Fibroblast of lung (primary cell): ENCODE results near the gene A1BG. TPM values are rescaled to one million over a fixed set of nuclear protein-coding genes. Genes with fewer than 3 reads are reported as not detected.

Source experiments
- DNase-seq, 2 donors: peaks; one replicate each; pipeline versions ENCODE4 v3.0.0 to v3.0.0-alpha.2; 2010; ENCODE audit warnings: low read depth in 2 of 2
- H2AFZ ChIP-seq: 2 replicates; pipeline ENCODE4 v1.5.1; 2012; ENCODE audit warnings: low read length, control low read depth, inconsistent platforms
- H3K27ac ChIP-seq: 2 replicates; pipeline ENCODE4 v1.5.1; 2011; ENCODE audit warnings: low read length, control low read depth; ENCODE audit not compliant: insufficient read depth
- H3K27me3 ChIP-seq: 2 replicates; pipeline ENCODE4 v1.5.1; 2011; ENCODE audit warnings: mild to moderate bottlenecking, low read length; ENCODE audit not compliant: control insufficient read depth, insufficient read depth
- H3K36me3 ChIP-seq: 2 replicates; pipeline ENCODE4 v1.5.1; 2011; ENCODE audit warnings: low read length; ENCODE audit not compliant: control insufficient read depth, insufficient read depth
- H3K4me1 ChIP-seq: 2 replicates; pipeline ENCODE4 v1.5.1; 2011; ENCODE audit warnings: low read length; ENCODE audit not compliant: control insufficient read depth, insufficient read depth; ENCODE audit errors: extremely low read depth
- H3K4me2 ChIP-seq: 2 replicates; pipeline ENCODE4 v1.5.1; 2011; ENCODE audit warnings: low read length, control low read depth; ENCODE audit not compliant: insufficient read depth; ENCODE audit errors: extremely low read depth
- H3K4me3 ChIP-seq, 4 experiments: fragments of 200-600 bp in 1 of 4; sonication (generic) in 1 of 4; replicated peaks in 1 of 4; 2 replicates each; pipeline ENCODE4 v1.5.1; 2011 to 2016; ENCODE audit warnings: low read length in 4 of 4, low read depth in 3 of 4, mild to moderate bottlenecking in 3 of 4, control low read depth in 2 of 4, inconsistent platforms in 1 of 4, mixed read lengths in 1 of 4; ENCODE audit not compliant: insufficient read depth in 1 of 4; ENCODE audit errors: control extremely low read depth in 1 of 4
- H3K79me2 ChIP-seq: 2 replicates; pipeline ENCODE4 v1.5.1; 2012; ENCODE audit warnings: mild to moderate bottlenecking, low read length, inconsistent platforms; ENCODE audit not compliant: control insufficient read depth, insufficient read depth
- H3K9ac ChIP-seq: 2 replicates; pipeline ENCODE4 v1.5.1; 2011; ENCODE audit warnings: mild to moderate bottlenecking, low read length, control low read depth; ENCODE audit not compliant: insufficient read depth
- H3K9me3 ChIP-seq: 2 replicates; pipeline ENCODE4 v1.5.1; 2012; ENCODE audit warnings: low read depth, low read length; ENCODE audit not compliant: control insufficient read depth, insufficient read depth
- H4K20me1 ChIP-seq: 2 replicates; pipeline ENCODE4 v1.5.1; 2011; ENCODE audit warnings: low read length; ENCODE audit not compliant: control insufficient read depth, insufficient read depth; ENCODE audit errors: extremely low read depth
- CTCF ChIP-seq, 2 donors: IDR thresholded peaks in 1 of 2; conservative IDR thresholded peaks in 1 of 2; 1 replicate in 1 of 2; 2 replicates in 1 of 2; pipeline ENCODE4 v1.5.1; 2011 to 2012; ENCODE audit warnings: low read length in 2 of 2, control low read depth in 1 of 2, inconsistent platforms in 1 of 2, low read depth in 1 of 2, mild to moderate bottlenecking in 1 of 2
- EZH2 ChIP-seq: IDR thresholded peaks from 2 replicates; pipeline ENCODE4 v1.5.1; 2012; ENCODE audit warnings: low read length, control low read depth, mild to moderate bottlenecking; ENCODE audit errors: missing control alignments
- polyA plus RNA-seq, 2 donors: library from polyadenylated mRNA; depleted of rRNA in 1 of 2; stranded (reverse) in 1 of 2; unstranded in 1 of 2; fragments of >200 nt; gene quantifications; 2 replicates each; pipeline ENCODE4 v1.2.1, GENCODE V29; 2011 to 2012; ENCODE audit warnings: missing spikeins in 1 of 2
- total RNA-seq: library from RNA; depleted of rRNA; stranded (reverse); fragments of >200 nt; gene quantifications from 2 replicates; pipeline ENCODE4 v1.2.1, GENCODE V29; 2014

Gene A1BG
- total and polyA plus RNA-seq, 2 donors (not counting 1 experiment from before 2014, with no cell fraction given): 8.3 to 12.6 TPM

GRCh38 chr19:58367698-58368454 lies 14.6 kb upstream of the A1BG start:
- Histone ChIP-seq H4K20me1 (no peaks in the 10 kb centered on the region), H3K27me3 (no peaks in the 10 kb centered on the region), H3K27ac (no peak overlapping the region), H3K9ac (no peak overlapping the region), H3K36me3 (no peaks in the 10 kb centered on the region), H3K4me3 (no peak overlapping the region), H3K4me1 (no peaks in the 10 kb centered on the region), H3K79me2 (no peaks in the 10 kb centered on the region), H2AFZ (no peak overlapping the region), H3K9me3 (no peaks in the 10 kb centered on the region), H3K4me2 (no peak overlapping the region)
- DNase-seq: no peak
- no peak for TF ChIP-seq CTCF (conservative IDR thresholded peaks at IDR 0.05 in 1 of 2, IDR thresholded peaks at IDR 0.05 in 1 of 2; ENCODE audit: low read depth in 1 of 2, low read length in 2 of 2)
- TF ChIP-seq EZH2: no peak

- H3K79me2 ChIP-seq: no peaks in the 10 kb centered on the region
- peaks cover under 1% of the 10 kb centered on the region for H3K4me1 ChIP-seq
- H3K4me3 ChIP-seq: no peak overlapping the region
- H3K27me3 ChIP-seq: no peaks in the 10 kb centered on the region
- no peak overlapping the region for H3K9ac ChIP-seq
- no peaks in the 10 kb centered on the region for H3K36me3 ChIP-seq
- no peak overlapping the region for H3K4me2 ChIP-seq
- no peak overlapping the region for H3K27ac ChIP-seq
- no peaks in the 10 kb centered on the region for H3K9me3 ChIP-seq
- TF ChIP-seq EZH2: no peak
- no peak for TF ChIP-seq CTCF (conservative IDR thresholded peaks at IDR 0.05 in 1 of 2, IDR thresholded peaks at IDR 0.05 in 1 of 2; ENCODE audit: low read depth in 1 of 2, low read length in 2 of 2)
- no peak overlapping the region for H2AFZ ChIP-seq
- H4K20me1 ChIP-seq: no peaks in the 10 kb centered on the region
- DNase-seq: no peak
Measured at GRCh38 chr19:58366585-58367430, 13.5 kb upstream of the A1BG start.

GRCh38 chr19:58364146-58364545 lies 10.9 kb upstream of the A1BG start:
- Histone ChIP-seq H3K27me3 (no peaks in the 10 kb centered on the region), H3K9ac (no peak overlapping the region), H3K79me2 (no peaks in the 10 kb centered on the region), H3K4me2 (no peak overlapping the region), H3K4me1 (peaks cover 2% of the 10 kb centered on the region), H3K36me3 (no peaks in the 10 kb centered on the region), H3K27ac (no peak overlapping the region), H4K20me1 (no peaks in the 10 kb centered on the region), H3K4me3 (no peak overlapping the region), H2AFZ (no peak overlapping the region), H3K9me3 (no peaks in the 10 kb centered on the region)
- TF ChIP-seq EZH2 (no peak), CTCF (conservative IDR thresholded peaks at IDR 0.05 in 1 of 2, IDR thresholded peaks at IDR 0.05 in 1 of 2; ENCODE audit: low read depth in 1 of 2, low read length in 2 of 2) (no peak)
- DNase-seq: no peak
